ENCODE data around the gene PSMD13. TPM values are rescaled to one million over a fixed set of nuclear protein-coding genes. Genes with fewer than 3 reads are reported as not detected.

PSMD13 gene
- total RNA-seq, 1 donor from 2014 or later: 104 TPM

DNA sequence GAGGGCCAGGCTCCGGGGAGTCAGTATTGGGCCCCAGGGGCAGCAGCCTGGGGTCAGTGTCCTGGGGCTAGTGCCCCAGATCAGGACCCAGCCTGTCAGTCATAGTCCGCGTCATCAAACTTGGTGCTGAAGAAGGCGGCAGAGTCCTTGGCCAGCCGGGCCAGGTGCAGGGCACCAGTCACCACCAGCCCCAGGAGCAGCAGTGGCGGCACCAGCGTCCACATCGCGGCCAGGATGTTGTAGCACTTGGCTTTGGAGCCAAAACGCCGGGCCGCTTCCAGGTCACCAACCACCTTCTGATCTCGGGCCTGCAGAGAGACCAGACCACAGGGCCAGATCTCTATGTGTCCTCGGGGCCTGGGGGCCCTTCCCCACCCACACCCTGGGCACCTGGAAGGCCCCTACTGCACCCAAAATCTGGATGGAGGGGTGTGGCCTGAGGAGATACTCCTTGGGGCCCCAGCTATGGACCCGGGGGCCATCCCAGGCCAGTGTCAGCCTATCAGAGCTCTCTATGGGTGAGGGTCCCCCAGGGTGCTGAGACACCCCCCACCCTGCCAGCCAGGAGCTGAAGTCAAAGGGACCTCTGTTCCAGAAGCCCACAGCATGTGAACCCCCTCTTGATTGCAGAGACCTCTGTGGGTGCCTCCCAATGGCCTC is 61.8 kb downstream of the PSMD13 start:
- no peak overlapping the region for H3K4me3 ChIP-seq (ENCODE audit: low read length in 3 of 3)
- H3K4me1 ChIP-seq (ENCODE audit: control insufficient read depth in 3 of 3, insufficient read depth in 3 of 3, low read length in 3 of 3): peaks cover 3 to 11% (median 7%) of the 10 kb centered on the region in 3 donors
- peaks cover 18 to 34% (median 33%) of the 10 kb centered on the region in 3 donors for H3K27me3 ChIP-seq (ENCODE audit: control insufficient read depth in 3 of 3, insufficient read depth in 3 of 3, low read length in 3 of 3)
- no peaks in the 10 kb centered on the region for H3K9me3 ChIP-seq (ENCODE audit: control insufficient read depth in 3 of 3, low read length in 3 of 3)
- H3K27ac ChIP-seq (ENCODE audit: low read depth, low read length): no peak overlapping the region
- peaks cover 0 to 2% (median 0%) of the 10 kb centered on the region in 3 donors for H3K36me3 ChIP-seq (ENCODE audit: control insufficient read depth in 3 of 3, insufficient read depth in 3 of 3, low read length in 3 of 3)
- H3K9ac ChIP-seq (ENCODE audit: low read depth in 1 of 3, low read length in 3 of 3): no peak overlapping the region

DNA sequence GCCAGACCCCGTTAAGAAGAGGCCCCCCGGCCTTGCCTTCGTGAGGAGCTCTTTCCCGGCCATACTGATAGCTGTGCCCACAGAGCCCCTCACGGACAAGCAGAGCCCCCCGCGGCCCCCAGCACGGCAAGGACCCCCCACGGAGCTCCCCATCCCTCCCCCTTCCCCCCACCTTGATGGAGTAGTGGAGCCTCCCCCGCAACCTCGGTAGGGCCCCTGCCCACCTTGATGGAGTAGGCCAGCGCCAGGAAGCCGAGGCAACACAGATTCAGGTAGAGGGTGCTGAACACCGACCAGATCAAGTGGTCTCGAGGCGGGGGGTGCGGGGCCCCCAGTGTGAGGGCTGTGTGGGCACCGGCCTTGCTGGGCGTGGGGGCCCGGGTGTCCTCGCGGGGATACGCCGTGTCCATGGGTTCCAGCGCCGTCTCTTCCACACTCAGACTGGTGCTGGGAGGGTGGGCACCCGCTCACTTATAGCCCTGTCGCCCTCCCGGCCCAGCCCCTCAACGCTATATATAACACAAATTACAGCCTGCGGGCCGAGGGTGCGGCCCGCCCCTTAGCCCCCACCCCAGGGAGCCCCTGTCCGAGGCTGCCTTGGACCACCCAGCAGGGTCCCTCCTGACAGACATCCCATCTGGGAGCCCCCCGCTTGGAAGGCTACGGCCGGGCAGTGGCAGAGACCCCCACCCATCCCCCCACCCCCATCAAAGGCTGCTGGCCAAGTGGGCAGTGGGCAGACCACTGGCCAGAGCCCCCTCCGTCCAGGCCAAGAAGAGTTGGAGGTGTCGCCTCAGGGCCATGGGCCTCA is 62.5 kb downstream of the PSMD13 start, which contains the start of gene IFITM5:
TSS of gene IFITM5 (minus strand) at position 446 of the 811 bp plus-strand sequence. CDS start at position 410, 36 bp downstream.
- Histone ChIP-seq H3K4me3 (ENCODE audit: low read length in 3 of 3) (no peak within 1 kb of the TSS), H3K27ac (ENCODE audit: low read depth, low read length) (no peak within 1 kb of the TSS), H3K4me1 (ENCODE audit: control insufficient read depth in 3 of 3, insufficient read depth in 3 of 3, low read length in 3 of 3) (peaks cover 3 to 11% (median 7%) of the 10 kb centered on the region in 3 donors), H3K9me3 (ENCODE audit: control insufficient read depth in 3 of 3, low read length in 3 of 3) (no peaks in the 10 kb centered on the region), H3K9ac (ENCODE audit: low read depth in 1 of 3, low read length in 3 of 3) (no peak within 1 kb of the TSS), H3K36me3 (ENCODE audit: control insufficient read depth in 3 of 3, insufficient read depth in 3 of 3, low read length in 3 of 3) (peaks cover 0 to 2% (median 0%) of the 10 kb centered on the region in 3 donors), H3K27me3 (ENCODE audit: control insufficient read depth in 3 of 3, insufficient read depth in 3 of 3, low read length in 3 of 3) (peaks cover 18 to 31% (median 30%) of the 10 kb centered on the region in 3 donors)

DNA sequence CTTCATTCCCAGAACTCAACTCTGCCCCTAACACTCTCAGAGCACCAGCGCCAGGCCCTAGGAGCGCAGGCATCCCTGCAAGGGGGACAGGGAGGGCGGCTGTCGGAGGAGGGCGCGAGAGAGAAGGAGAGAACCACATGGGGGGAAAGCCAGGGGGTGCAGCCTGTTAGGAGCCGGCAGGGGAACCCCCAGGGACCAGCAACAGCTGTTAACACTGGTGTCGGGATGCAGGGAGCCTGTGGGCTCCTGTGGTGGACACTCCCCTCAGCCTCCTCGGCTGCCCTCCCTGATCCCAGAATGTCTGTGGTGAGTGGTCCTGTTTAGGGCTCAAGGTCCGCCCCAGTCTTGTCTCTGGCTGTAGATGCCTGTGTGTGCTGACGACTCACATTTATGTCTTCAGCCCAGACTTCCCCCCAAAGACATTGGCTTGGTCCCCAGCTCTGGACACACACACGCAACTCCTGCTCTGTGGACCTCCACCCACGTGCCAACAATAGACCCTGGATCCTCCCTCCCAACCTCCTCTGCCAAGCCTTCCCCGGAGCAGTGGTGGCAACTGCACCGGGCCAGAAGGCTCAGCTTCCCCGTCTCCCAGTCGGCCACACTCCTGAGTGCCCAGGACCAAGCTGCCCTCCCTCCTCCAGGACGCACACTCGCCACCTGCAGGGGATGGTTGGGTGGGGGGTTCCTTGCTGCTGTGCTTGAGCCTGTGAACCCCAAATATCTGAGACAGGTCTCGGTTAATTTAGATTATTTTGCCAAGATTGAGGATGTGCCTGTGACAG is 63.4 kb downstream of the PSMD13 start:
- no peaks in the 10 kb centered on the region for H3K36me3 ChIP-seq (ENCODE audit: control insufficient read depth in 3 of 3, insufficient read depth in 3 of 3, low read length in 3 of 3)
- H3K4me3 ChIP-seq (ENCODE audit: low read length in 3 of 3): no peak overlapping the region
- no peaks in the 10 kb centered on the region for H3K9me3 ChIP-seq (ENCODE audit: control insufficient read depth in 3 of 3, low read length in 3 of 3)
- no peak overlapping the region for H3K9ac ChIP-seq (ENCODE audit: low read depth in 1 of 3, low read length in 3 of 3)
- peaks cover 18 to 31% (median 27%) of the 10 kb centered on the region in 3 donors for H3K27me3 ChIP-seq (ENCODE audit: control insufficient read depth in 3 of 3, insufficient read depth in 3 of 3, low read length in 3 of 3)
- no peak overlapping the region for H3K27ac ChIP-seq (ENCODE audit: low read depth, low read length)
- H3K4me1 ChIP-seq (ENCODE audit: control insufficient read depth in 3 of 3, insufficient read depth in 3 of 3, low read length in 3 of 3): peaks cover 5 to 11% (median 9%) of the 10 kb centered on the region in 3 donors

Other genes with a start within 250 kb of the PSMD13 start
- gene SCGB1C1, start 43.9 kb upstream of the PSMD13 start, total RNA-seq: not detected
- gene BET1L, start 29.6 kb upstream of the PSMD13 start, total RNA-seq: 8.9 TPM
- gene RIC8A, start 29.3 kb upstream of the PSMD13 start, total RNA-seq: 87.7 TPM
- gene SIRT3, start 634 bp upstream of the PSMD13 start, total RNA-seq: 14.6 TPM
- not detected for gene NLRP6, start 41.4 kb downstream of the PSMD13 start, total RNA-seq
- 2.6 TPM for gene PGGHG, start 52.1 kb downstream of the PSMD13 start, total RNA-seq
- not detected for gene IFITM5, start 62.5 kb downstream of the PSMD13 start, total RNA-seq
- gene IFITM2, start 70.8 kb downstream of the PSMD13 start, total RNA-seq: 6.3 TPM
- 13.0 TPM for gene IFITM1, start 77.1 kb downstream of the PSMD13 start, total RNA-seq
- 15.7 TPM for gene IFITM3, start 83.9 kb downstream of the PSMD13 start, total RNA-seq
- 5.2 TPM for gene B4GALNT4, start 132.5 kb downstream of the PSMD13 start, total RNA-seq
- 1.0 TPM for gene PKP3, start 157.2 kb downstream of the PSMD13 start, total RNA-seq
- 5.7 TPM for gene SIGIRR, start 178.0 kb downstream of the PSMD13 start, total RNA-seq
- not detected for gene ANO9, start 205.0 kb downstream of the PSMD13 start, total RNA-seq
- gene PTDSS2, start 213.3 kb downstream of the PSMD13 start, total RNA-seq: 21.4 TPM

Data from skeletal muscle tissue (tissue), 4 donors.